Renal pelvis (tissue), 4 donors: Measurements from ENCODE around the gene UBE2G2. TPM values are rescaled to one million over a fixed set of nuclear protein-coding genes. Genes with fewer than 3 reads are reported as not detected.
A peak's percentile ranks its signal among the peaks of the same experiment; 100 is the strongest.

ENCODE experiments used
- DNase-seq: peaks from one replicate; pipeline ENCODE4 v3.0.0-alpha.2; 2013
- polyA plus RNA-seq, 3 donors: library from polyadenylated mRNA; unstranded; fragments of 120-200 nt; gene quantifications; one replicate each; pipeline ENCODE4 v1.2.1, GENCODE V29; 2013; ENCODE audit not compliant: insufficient read length in 3 of 3

The UBE2G2 gene
- polyA plus RNA-seq, 3 donors, result 63.5 to 144 (median 125) TPM

DNA sequence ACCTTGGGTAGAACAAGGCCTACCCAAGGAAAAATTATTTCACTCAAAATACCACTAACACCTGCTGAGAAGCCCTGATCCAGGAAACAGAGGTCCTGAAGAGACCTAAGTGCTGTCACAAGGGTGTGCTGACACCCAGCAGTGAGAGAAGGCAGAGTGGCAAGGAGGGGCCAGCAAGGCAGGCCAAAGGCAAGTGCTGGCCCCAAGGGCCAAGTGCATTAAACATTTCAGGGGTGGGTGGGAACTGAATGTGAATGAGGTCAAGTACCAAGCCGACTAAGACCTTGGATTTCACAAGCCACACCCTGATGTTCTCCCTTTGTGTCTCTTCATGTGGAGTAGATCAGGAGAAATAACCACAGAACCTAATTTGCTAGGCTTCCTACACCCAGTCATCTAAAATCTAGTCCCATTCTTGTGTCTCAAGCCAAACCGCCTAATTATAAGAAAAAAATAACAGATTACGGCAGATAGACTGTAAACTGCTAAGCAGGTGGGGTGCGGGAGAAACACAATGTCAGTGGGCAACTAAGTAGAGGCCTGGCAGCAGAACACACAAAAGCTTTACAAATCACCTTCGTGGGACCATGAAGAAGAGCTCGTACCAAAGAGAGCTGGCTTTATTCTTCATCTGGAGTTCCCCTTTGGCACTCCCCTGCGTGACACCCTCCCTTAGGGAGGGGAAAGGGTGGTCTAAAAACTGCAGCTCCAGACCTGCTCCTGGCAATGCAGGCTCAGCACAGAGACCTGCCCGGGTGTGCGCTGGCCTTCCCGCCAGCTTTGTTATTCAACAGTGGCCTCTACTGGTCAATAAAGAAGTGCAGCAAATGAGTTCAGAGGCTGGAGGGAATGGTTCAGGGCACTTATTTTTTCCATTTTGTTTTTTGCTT, 8.7 kb downstream of the UBE2G2 start:
- peak; percentile 73 for DNase-seq

DNA sequence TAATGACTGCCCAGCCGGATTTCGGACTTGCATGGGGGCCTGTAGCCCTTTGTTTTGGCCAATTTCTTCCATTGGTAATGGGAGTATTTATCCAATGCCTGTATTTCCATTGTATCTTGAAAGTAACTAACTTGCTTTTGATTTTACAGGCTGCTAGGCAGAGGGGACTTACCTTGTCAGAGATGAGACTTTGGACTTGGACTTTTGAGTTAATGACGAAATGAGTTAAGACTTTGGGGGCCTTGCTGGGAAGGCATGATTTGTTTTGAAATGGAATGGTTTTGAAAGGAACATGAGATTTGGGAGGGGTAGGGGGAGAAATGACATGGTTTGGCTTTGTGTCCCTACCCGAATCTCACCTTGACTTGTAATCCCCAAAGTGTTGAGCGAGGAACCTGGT, 9.6 kb downstream of the UBE2G2 start:
- no peak for DNase-seq

GRCh38 chr21:44791246-44791645, 10.4 kb downstream of the UBE2G2 start:
- DNase-seq, result no peak

DNA sequence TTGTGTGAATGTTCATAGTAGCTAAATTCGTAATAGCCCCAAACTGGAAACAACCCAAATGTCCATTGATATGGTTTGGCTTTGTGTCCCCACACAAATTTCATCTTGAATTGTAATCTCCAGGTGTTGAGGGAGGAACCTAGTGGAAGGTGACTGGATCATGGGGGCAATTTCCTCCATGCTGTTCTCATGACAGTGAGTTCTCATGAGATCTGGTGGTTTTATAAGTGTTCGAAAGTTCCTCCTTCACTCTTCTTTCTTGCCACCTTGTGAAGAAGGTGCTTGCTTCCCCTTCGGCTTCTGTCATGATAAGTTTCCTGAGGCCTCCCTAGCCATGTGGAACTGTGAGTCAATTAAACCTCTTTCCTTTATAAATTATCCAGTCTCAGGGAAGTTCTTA, 11.3 kb downstream of the UBE2G2 start:
- no peak for DNase-seq

- DNase-seq, result no peak
Observed at GRCh38 chr21:44789880-44790279, 11.7 kb downstream of the UBE2G2 start.

GRCh38 chr21:44785620-44786335, 15.8 kb downstream of the UBE2G2 start:
- DNase-seq, result no peak

GRCh38 chr21:44784810-44785209, 16.8 kb downstream of the UBE2G2 start:
- DNase-seq, result no peak

- DNase-seq, result no peak
Observed at GRCh38 chr21:44783020-44783696, 18.5 kb downstream of the UBE2G2 start.

- no peak for DNase-seq
Observed at GRCh38 chr21:44780767-44781459, 20.7 kb downstream of the UBE2G2 start.

GRCh38 chr21:44780137-44780502, 21.5 kb downstream of the UBE2G2 start:
- DNase-seq, result no peak

DNA sequence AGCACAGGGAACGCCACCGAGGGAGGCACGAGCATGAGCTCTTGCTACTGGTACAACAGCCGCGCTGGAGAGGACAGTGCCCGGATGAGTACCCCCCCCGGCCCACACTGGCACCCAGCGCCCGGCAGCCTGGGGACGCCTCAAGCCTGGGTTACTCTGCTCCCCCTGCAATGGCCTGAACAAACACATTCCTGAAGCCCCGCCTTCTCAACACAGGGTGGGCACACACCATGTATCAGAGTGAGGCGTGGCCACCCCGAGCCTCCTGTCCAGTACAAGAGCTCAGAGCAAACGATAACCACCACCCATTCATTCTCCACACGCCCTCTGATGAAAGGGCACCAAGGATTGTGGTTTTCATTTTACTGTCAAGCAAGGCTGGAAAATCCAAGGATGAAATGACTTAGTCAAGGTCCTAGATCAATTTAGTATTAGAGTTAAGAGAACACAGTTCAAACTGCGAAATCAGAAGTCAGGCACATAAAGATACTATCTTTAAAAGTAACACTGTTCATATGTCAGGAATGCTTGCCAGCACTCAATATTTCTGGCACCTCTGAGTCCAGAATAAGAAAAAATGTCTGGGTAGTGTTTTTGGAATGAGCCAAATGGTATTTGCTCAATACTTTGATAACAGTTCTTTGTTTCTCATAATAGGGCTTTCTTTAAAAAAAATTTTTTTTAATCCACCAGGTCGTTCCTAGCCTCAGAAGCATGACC, 22.0 kb downstream of the UBE2G2 start:
- DNase-seq, result no peak

DNA sequence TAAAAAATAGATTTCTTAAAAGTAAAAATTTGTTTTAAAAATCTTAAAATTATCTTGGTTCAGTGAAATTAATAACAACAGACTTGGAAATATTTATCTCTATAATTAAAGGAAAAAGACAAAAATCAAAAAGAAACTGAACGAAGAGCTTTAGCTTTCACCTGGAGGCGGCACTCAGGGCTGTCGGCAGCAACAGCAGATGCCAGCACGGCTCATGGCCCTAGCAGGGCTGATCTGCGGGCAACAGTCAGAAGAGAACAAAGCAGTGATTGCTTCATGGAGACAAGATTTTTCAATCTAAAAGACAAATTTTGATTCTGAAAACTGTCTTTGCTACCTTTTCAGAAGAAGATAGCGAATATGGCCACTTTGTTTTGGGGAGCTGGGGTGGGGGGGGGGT, 22.6 kb downstream of the UBE2G2 start:
- no peak for DNase-seq

DNA sequence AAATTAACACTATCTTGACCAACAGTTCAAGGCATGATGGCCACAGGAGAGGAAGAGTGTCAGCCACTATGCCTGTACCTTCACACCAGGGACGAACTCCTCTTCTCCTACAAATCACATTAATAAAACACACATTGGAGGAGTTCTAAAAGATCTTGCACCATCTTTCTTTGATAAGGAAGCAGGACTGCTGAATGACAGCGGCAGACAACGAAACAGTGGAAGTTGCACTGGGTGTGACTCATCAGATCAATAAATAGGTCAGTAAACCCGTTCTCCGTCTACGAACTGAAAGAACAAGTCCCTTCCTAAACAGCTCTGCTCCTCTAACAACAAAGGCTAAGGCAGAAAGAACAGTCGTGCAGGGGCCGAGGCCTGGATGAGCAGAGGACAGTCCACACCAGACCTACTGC, 23.1 kb downstream of the UBE2G2 start:
- no peak for DNase-seq

- no peak for DNase-seq
Observed at GRCh38 chr21:44778094-44778493, 23.5 kb downstream of the UBE2G2 start.

- no peak for DNase-seq
Observed at GRCh38 chr21:44774972-44775371, 26.6 kb downstream of the UBE2G2 start.

GRCh38 chr21:44773291-44773932, 28.2 kb downstream of the UBE2G2 start:
- DNase-seq, result peak; percentile 88

- no peak for DNase-seq
Observed at GRCh38 chr21:44771896-44772525, 29.6 kb downstream of the UBE2G2 start.

DNA sequence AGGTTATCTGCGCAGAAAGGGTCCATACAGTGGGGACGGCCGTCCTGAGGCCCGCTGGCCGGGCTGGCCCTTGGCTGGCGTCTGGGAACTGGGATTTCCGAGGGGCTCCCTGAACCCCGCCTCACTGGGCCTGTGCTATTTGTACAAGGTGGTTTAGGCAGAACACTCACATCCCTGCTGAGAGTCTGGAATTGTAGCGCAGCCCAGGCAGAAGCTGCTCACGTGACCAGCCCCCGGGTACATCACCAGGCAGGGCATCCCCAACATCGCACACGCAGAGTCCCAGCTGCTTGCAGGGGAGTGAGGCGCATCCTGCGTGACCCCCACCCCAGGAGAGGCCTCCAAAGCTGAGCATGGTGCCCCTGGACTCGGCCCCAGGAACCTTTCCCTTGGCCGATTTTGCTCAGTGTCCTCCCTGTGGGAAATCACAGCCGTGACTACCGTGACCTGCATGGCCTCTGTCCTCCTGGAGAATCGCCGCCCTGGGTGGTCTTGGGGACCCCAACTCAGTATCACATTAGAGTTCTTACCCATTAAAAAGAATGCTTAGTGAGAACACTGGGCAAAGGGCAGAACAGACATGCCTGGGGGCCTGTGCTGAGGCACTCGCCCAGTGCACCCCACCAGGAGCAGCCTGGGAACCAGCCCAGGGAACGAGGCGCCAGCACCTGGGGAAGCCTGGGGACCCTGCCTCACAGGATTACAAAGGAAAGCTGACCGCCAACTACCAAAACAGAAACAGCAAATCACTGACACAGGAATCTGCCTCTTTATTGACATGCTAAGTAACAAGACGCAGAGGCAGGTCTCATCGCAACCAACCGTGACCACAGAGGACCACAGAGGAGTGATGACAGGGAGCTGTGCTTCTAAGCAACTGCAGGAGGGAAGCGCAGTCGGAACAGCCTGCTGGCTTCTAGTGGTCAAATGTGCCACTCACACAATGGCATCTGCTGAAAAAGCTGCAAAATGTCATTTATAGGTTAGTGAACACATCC, 33.5 kb downstream of the UBE2G2 start:
- DNase-seq, result peak; percentile 64

DNA sequence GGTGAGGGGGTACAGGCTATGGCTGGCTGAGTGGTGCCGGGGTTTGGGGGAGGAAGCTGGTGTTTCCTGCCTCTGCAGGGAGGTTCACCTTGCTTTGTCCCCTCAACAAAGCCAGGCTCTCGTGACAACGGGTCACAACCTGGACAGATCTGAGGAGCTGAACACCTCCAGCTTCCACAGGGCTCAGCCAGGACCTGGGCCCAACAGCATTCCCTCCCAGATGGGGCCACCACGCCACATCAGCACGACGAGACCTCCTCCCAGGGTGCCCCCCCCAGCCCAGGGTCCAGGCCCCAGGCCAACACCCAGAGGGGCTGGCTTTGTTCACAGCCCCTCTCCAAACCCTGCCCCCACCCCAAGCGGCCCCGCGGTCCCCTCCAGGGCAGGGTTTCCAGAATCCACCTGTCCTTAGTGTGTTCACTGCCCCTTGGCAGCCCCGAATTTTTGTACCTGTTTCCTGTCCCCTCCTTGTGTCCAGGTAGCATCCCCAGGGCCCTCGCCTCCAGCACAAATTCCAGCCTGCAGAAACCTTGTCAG, 34.7 kb downstream of the UBE2G2 start:
- DNase-seq, result no peak
